Glutamatergic neuron (in vitro differentiated cells): ENCODE measurements around the gene CHTOP. TPM values are rescaled to one million over a fixed set of nuclear protein-coding genes. Genes with fewer than 3 reads are reported as not detected.

Experiments used
- DNase-seq: peaks from one replicate; pipeline ENCODE4 v3.0.0; 2022
- H3K27ac Mint-ChIP-seq: one replicate; pipeline ENCODE4 v1.8.0; 2020; ENCODE audit warnings: mild to moderate bottlenecking, mixed read lengths, inconsistent platforms; ENCODE audit not compliant: unreplicated experiment
- H3K27me3 Mint-ChIP-seq: one replicate; pipeline ENCODE4 v1.8.0; 2020; ENCODE audit warnings: mild to moderate bottlenecking, moderate library complexity, mixed read lengths, inconsistent platforms; ENCODE audit not compliant: unreplicated experiment
- H3K36me3 Mint-ChIP-seq: one replicate; pipeline ENCODE4 v1.8.0; 2020; ENCODE audit warnings: mild to moderate bottlenecking, mixed read lengths, inconsistent platforms; ENCODE audit not compliant: unreplicated experiment
- H3K4me1 Mint-ChIP-seq: one replicate; pipeline ENCODE4 v1.8.0; 2020; ENCODE audit warnings: mild to moderate bottlenecking, low read depth, mixed read lengths, inconsistent platforms; ENCODE audit not compliant: unreplicated experiment
- H3K4me3 Mint-ChIP-seq: one replicate; pipeline ENCODE4 v1.8.0; 2020; ENCODE audit warnings: mild to moderate bottlenecking, mixed read lengths, inconsistent platforms; ENCODE audit not compliant: unreplicated experiment
- H3K9me3 Mint-ChIP-seq: one replicate; pipeline ENCODE4 v1.8.0; 2020; ENCODE audit warnings: mild to moderate bottlenecking, moderate library complexity, mixed read lengths, inconsistent platforms; ENCODE audit not compliant: unreplicated experiment
- CTCF ChIP-seq: fragments of 200-600 bp; sonication (generic); IDR thresholded peaks from one replicate; pipeline ENCODE4 v1.5.0; 2021; ENCODE audit not compliant: partially characterized antibody, unreplicated experiment
- total RNA-seq: library from RNA; stranded (reverse); fragmentation: NEBNext Ultra II Directional; extraction: Animal tissue kit (Norgen Biotek cat#: 25700); gene quantifications from one replicate; pipeline ENCODE4 v1.2.1, GENCODE V29; 2021; ENCODE audit not compliant: unreplicated experiment

CHTOP gene
- total RNA-seq, 1 donor from 2014 or later, result 84.7 TPM

GRCh38 chr1:153624965-153625611, 8.8 kb upstream of the CHTOP start:
- Mint-ChIP-seq H3K36me3 (peaks cover 7% of the 10 kb centered on the region), H3K4me3 (peak overlapping the region; percentile 78), H3K27ac (no peak overlapping the region), H3K4me1 (peaks cover 35% of the 10 kb centered on the region), H3K9me3 (peaks cover 10% of the 10 kb centered on the region), H3K27me3 (peaks cover 11% of the 10 kb centered on the region)
- DNase-seq, result no peak
- TF ChIP-seq CTCF, result no peak

GRCh38 chr1:153626477-153626903, 7.4 kb upstream of the CHTOP start:
- H3K27me3 Mint-ChIP-seq, result peaks cover 11% of the 10 kb centered on the region
- DNase-seq, result no peak
- TF ChIP-seq CTCF, result no peak
- peaks cover 35% of the 10 kb centered on the region for H3K4me1 Mint-ChIP-seq
- peak overlapping the region; percentile 93 for H3K27ac Mint-ChIP-seq
- peak overlapping the region; percentile 88 for H3K4me3 Mint-ChIP-seq
- peaks cover 14% of the 10 kb centered on the region for H3K9me3 Mint-ChIP-seq
- H3K36me3 Mint-ChIP-seq, result peaks cover 7% of the 10 kb centered on the region

- Mint-ChIP-seq H3K27me3 (peaks cover 13% of the 10 kb centered on the region), H3K4me1 (peaks cover 35% of the 10 kb centered on the region), H3K9me3 (peaks cover 14% of the 10 kb centered on the region), H3K4me3 (peak within 1 kb of the TSS; percentile 88), H3K36me3 (peaks cover 11% of the 10 kb centered on the region), H3K27ac (peak within 1 kb of the TSS; percentile 93)
- DNase-seq, result peak; percentile 91
- peak; percentile 88 for TF ChIP-seq CTCF
Measured at GRCh38 chr1:153626904-153627714, 6.8 kb upstream of the CHTOP start, which contains the start of gene S100A13. Gene S100A13 (minus strand): TSS chr1:153627505. CDS start chr1:153626472, 1,033 bp downstream.

- Mint-ChIP-seq H3K9me3 (peaks cover 14% of the 10 kb centered on the region), H3K4me1 (peaks cover 33% of the 10 kb centered on the region), H3K27ac (peak within 1 kb of the TSS; percentile 93), H3K4me3 (peak within 1 kb of the TSS; percentile 88), H3K36me3 (peaks cover 11% of the 10 kb centered on the region), H3K27me3 (peaks cover 19% of the 10 kb centered on the region)
- DNase-seq, result no peak
- peak; percentile 12 for TF ChIP-seq CTCF
Measured at GRCh38 chr1:153627715-153628626, 5.9 kb upstream of the CHTOP start, which contains the start of gene S100A1. Gene S100A1 (plus strand): TSS chr1:153628434. CDS start chr1:153630522, 2,088 bp downstream.
